CD4-positive, alpha-beta T cell treated with Interferon gamma for 1 hour (primary cell): ENCODE measurements around the gene CTNNB1.

Experiments used
- DNase-seq: peaks from one replicate; pipeline ENCODE4 v3.0.0-alpha.2; 2020

Gene CTNNB1

GRCh38 chr3:41193794-41194539, 5.3 kb upstream of the CTNNB1 start:
- DNase-seq, result no peak

GRCh38 chr3:41194701-41195100, 4.6 kb upstream of the CTNNB1 start:
- DNase-seq, result no peak

- DNase-seq, result no peak
Measured at GRCh38 chr3:41195946-41196345, 3.4 kb upstream of the CTNNB1 start.

- DNase-seq, result no peak
Measured at GRCh38 chr3:41196499-41197410, 2.5 kb upstream of the CTNNB1 start.

- no peak for DNase-seq
Measured at GRCh38 chr3:41198046-41198445, 1.3 kb upstream of the CTNNB1 start.

GRCh38 chr3:41198526-41198925, 779 bp upstream of the CTNNB1 start:
- DNase-seq, result no peak

- DNase-seq, result peak; percentile 50
Measured at GRCh38 chr3:41199866-41200668, 762 bp downstream of the CTNNB1 start.

- DNase-seq, result no peak
Measured at GRCh38 chr3:41200669-41201021, 1.3 kb downstream of the CTNNB1 start.

- DNase-seq, result no peak
Measured at GRCh38 chr3:41202075-41202833, 2.9 kb downstream of the CTNNB1 start.

- no peak for DNase-seq
Measured at GRCh38 chr3:41202834-41203345, 3.6 kb downstream of the CTNNB1 start.

GRCh38 chr3:41204369-41204768, 5.1 kb downstream of the CTNNB1 start:
- DNase-seq, result no peak

GRCh38 chr3:41205591-41205990, 6.3 kb downstream of the CTNNB1 start:
- DNase-seq, result no peak

- DNase-seq, result no peak
Measured at GRCh38 chr3:41207355-41207754, 8.1 kb downstream of the CTNNB1 start.

- no peak for DNase-seq
Measured at GRCh38 chr3:41208507-41209220, 9.4 kb downstream of the CTNNB1 start.

GRCh38 chr3:41209646-41210045, 10.3 kb downstream of the CTNNB1 start:
- DNase-seq, result no peak

GRCh38 chr3:41210966-41211365, 11.7 kb downstream of the CTNNB1 start:
- no peak for DNase-seq

GRCh38 chr3:41212088-41212487, 12.8 kb downstream of the CTNNB1 start:
- DNase-seq, result no peak

- no peak for DNase-seq
Measured at GRCh38 chr3:41213588-41213987, 14.3 kb downstream of the CTNNB1 start.

- no peak for DNase-seq
Measured at GRCh38 chr3:41216422-41216821, 17.1 kb downstream of the CTNNB1 start.

GRCh38 chr3:41216993-41217392, 17.7 kb downstream of the CTNNB1 start:
- DNase-seq, result no peak

GRCh38 chr3:41219424-41219823, 20.1 kb downstream of the CTNNB1 start:
- no peak for DNase-seq
